Liver (tissue), 9 donors: ENCODE data around the gene CLEC20A. TPM values are rescaled to one million over a fixed set of nuclear protein-coding genes. Genes with fewer than 3 reads are reported as not detected.

ENCODE experiments used
- DNase-seq: peaks from one replicate; pipeline ENCODE4 v3.0.0-alpha.2; 2017; ENCODE audit warnings: low spot score
- H3K27ac ChIP-seq, 2 donors: one replicate each; pipeline ENCODE4 v1.7.0; 2013; ENCODE audit warnings: inconsistent platforms in 2 of 2, low read length in 2 of 2, control low read depth in 1 of 2, low read depth in 1 of 2, mild to moderate bottlenecking in 1 of 2
- H3K27me3 ChIP-seq, 4 donors: one replicate each; pipeline versions ENCODE4 v1.6.1 to v1.7.0; 2013; ENCODE audit warnings: low read length in 3 of 4, inconsistent platforms in 1 of 4, mild to moderate bottlenecking in 1 of 4, moderate library complexity in 1 of 4; ENCODE audit not compliant: control insufficient read depth in 4 of 4, insufficient read depth in 4 of 4
- H3K36me3 ChIP-seq, 4 donors: one replicate each; pipeline versions ENCODE4 v1.6.1 to v1.7.0; 2013; ENCODE audit warnings: low read length in 3 of 4, mild to moderate bottlenecking in 3 of 4, low read depth in 1 of 4, moderate library complexity in 1 of 4; ENCODE audit not compliant: control insufficient read depth in 4 of 4, insufficient read depth in 3 of 4
- H3K4me1 ChIP-seq, 4 donors: one replicate each; pipeline versions ENCODE4 v1.6.1 to v1.7.0; 2013; ENCODE audit warnings: low read length in 3 of 4, mild to moderate bottlenecking in 3 of 4, moderate library complexity in 1 of 4; ENCODE audit not compliant: control insufficient read depth in 4 of 4, insufficient read depth in 4 of 4
- H3K4me3 ChIP-seq, 3 donors: one replicate each; pipeline versions ENCODE4 v1.6.1 to v1.7.0; 2013; ENCODE audit warnings: low read length in 3 of 3, control low read depth in 1 of 3, low read depth in 1 of 3, mild to moderate bottlenecking in 1 of 3
- H3K9ac ChIP-seq, 2 donors: one replicate each; pipeline ENCODE4 v1.7.0; 2013; ENCODE audit warnings: low read length in 2 of 2, mild to moderate bottlenecking in 2 of 2, moderate library complexity in 2 of 2, control low read depth in 1 of 2, low read depth in 1 of 2
- H3K9me3 ChIP-seq, 4 donors: one replicate each; pipeline versions ENCODE4 v1.6.1 to v1.7.0; 2013; ENCODE audit warnings: low read length in 3 of 4; ENCODE audit not compliant: control insufficient read depth in 4 of 4
- ATF3 ChIP-seq: IDR thresholded peaks from 2 replicates; pipeline ENCODE4 v1.6.1; 2016; ENCODE audit warnings: antibody characterized with exemption
- CTCF ChIP-seq: fragments of 150-350 bp; IDR thresholded peaks from 2 replicates; pipeline ENCODE4 v1.5.1; 2017; ENCODE audit warnings: improper control_type of control experiment, low read depth, low read length; ENCODE audit not compliant: missing input control
- EGR1 ChIP-seq, 2 donors: IDR thresholded peaks; 2 replicates each; pipeline ENCODE4 v1.6.1; 2016 to 2018; ENCODE audit warnings: antibody characterized with exemption in 2 of 2, low read depth in 2 of 2
- FOXA2 ChIP-seq: IDR thresholded peaks from 2 replicates; pipeline ENCODE4 v1.6.1; 2016; ENCODE audit warnings: antibody characterized with exemption
- GABPA ChIP-seq, 2 donors: IDR thresholded peaks in 1 of 2; conservative IDR thresholded peaks in 1 of 2; 2 replicates each; pipeline ENCODE4 v1.6.1; 2016; ENCODE audit warnings: antibody characterized with exemption in 2 of 2, mild to moderate bottlenecking in 1 of 2, moderate library complexity in 1 of 2
- HNF4G ChIP-seq: IDR thresholded peaks from 2 replicates; pipeline ENCODE4 v1.6.1; 2016; ENCODE audit warnings: antibody characterized with exemption
- JUND ChIP-seq, 2 donors: IDR thresholded peaks; 2 replicates each; pipeline ENCODE4 v1.6.1; 2016; ENCODE audit warnings: antibody characterized with exemption in 2 of 2
- MAX ChIP-seq: IDR thresholded peaks from 2 replicates; pipeline ENCODE4 v1.6.1; 2016; ENCODE audit warnings: antibody characterized with exemption
- NR2F2 ChIP-seq: IDR thresholded peaks from 2 replicates; pipeline ENCODE4 v1.6.1; 2016; ENCODE audit warnings: antibody characterized with exemption
- RAD21 ChIP-seq, 2 donors: IDR thresholded peaks; 2 replicates each; pipeline ENCODE4 v1.6.1; 2016; ENCODE audit warnings: antibody characterized with exemption in 2 of 2, mild to moderate bottlenecking in 2 of 2
- REST ChIP-seq: IDR thresholded peaks from 2 replicates; pipeline ENCODE4 v1.6.1; 2016; ENCODE audit warnings: antibody characterized with exemption, mild to moderate bottlenecking
- RXRA ChIP-seq, 2 donors: IDR thresholded peaks; 2 replicates each; pipeline ENCODE4 v1.6.1; 2017 to 2018; ENCODE audit warnings: antibody characterized with exemption in 2 of 2, mild to moderate bottlenecking in 1 of 2
- SP1 ChIP-seq: IDR thresholded peaks from 2 replicates; pipeline ENCODE4 v1.6.1; 2018; ENCODE audit warnings: antibody characterized with exemption, mild to moderate bottlenecking
- TAF1 ChIP-seq: conservative IDR thresholded peaks from 2 replicates; pipeline ENCODE4 v1.6.1; 2016; ENCODE audit warnings: antibody characterized with exemption, mild to moderate bottlenecking
- YY1 ChIP-seq: IDR thresholded peaks from 2 replicates; pipeline ENCODE4 v1.6.1; 2016; ENCODE audit warnings: antibody characterized with exemption, mild to moderate bottlenecking
- ZBTB33 ChIP-seq: IDR thresholded peaks from 2 replicates; pipeline ENCODE4 v1.6.1; 2016; ENCODE audit warnings: antibody characterized with exemption
- WGBS: extraction: QIAGEN DNeasy Blood & Tissue Kit; methylation state at CpG from one replicate; pipeline ENCODE4 v1.1.7; 2013; 5-methylcytosine and 5-hydroxymethylcytosine counted together
- polyA plus RNA-seq, 2 donors: library from polyadenylated mRNA; stranded (reverse) in 1 of 2; unstranded in 1 of 2; fragments of 200-250 nt in 1 of 2; fragments of >200 nt in 1 of 2; fragmentation: Nextera tagmentation in 1 of 2; extraction: Ambion mirVana in 1 of 2; gene quantifications; one replicate each; pipeline versions ENCODE4 v1.2.1 to v1.2.3, GENCODE V29; 2013 to 2015
- total RNA-seq, 2 donors: library from RNA; depleted of rRNA; stranded (reverse); fragments of >200 nt; gene quantifications; one replicate each; pipeline ENCODE4 v1.2.3, GENCODE V29; 2014
- donor health status: healthy.
- donor health status: healthy.
- donor health status: healthy.
- donor health status: healthy.
- donor health status: healthy.

The CLEC20A gene
- total and polyA plus RNA-seq, 4 donors, result 0.33 TPM; not detected in 3

- Histone ChIP-seq H3K4me3 (no peak overlapping the region), H3K4me1 (no peaks in the 10 kb centered on the region), H3K27ac (no peak overlapping the region), H3K27me3 (no peaks in the 10 kb centered on the region), H3K36me3 (no peaks in the 10 kb centered on the region), H3K9ac (no peak overlapping the region), H3K9me3 (peaks cover 0 to 3% (median 0%) of the 10 kb centered on the region in 4 donors)
- TF ChIP-seq ATF3, result no peak
- no peak for TF ChIP-seq TAF1
- no peak for TF ChIP-seq JUND (IDR thresholded peaks at IDR 0.05)
- TF ChIP-seq CTCF, result no peak
- no peak for TF ChIP-seq SP1
- TF ChIP-seq MAX, result no peak
- DNase-seq, result no peak
- WGBS, result 97% methylated on average over 11 of the region's 11 CpGs
Measured at GRCh38 chr1:178520803-178521202, 24.0 kb upstream of the CLEC20A start.

- no peak overlapping the region for H3K4me3 ChIP-seq
- WGBS, result 77% methylated on average over 4 of the region's 4 CpGs
- no peaks in the 10 kb centered on the region for H3K36me3 ChIP-seq
- no peak for TF ChIP-seq TAF1
- TF ChIP-seq FOXA2, result no peak
- no peak for TF ChIP-seq NR2F2
- TF ChIP-seq MAX, result no peak
- TF ChIP-seq EGR1 (IDR thresholded peaks at IDR 0.05; ENCODE audit: low read depth in 2 of 2), result no peak
- TF ChIP-seq RAD21 (IDR thresholded peaks at IDR 0.05), result no peak
- TF ChIP-seq HNF4G, result no peak
- TF ChIP-seq ATF3, result no peak
- no peak for TF ChIP-seq CTCF
- TF ChIP-seq YY1, result no peak
- TF ChIP-seq JUND (IDR thresholded peaks at IDR 0.05), result no peak
- no peak for TF ChIP-seq GABPA (IDR thresholded peaks at IDR 0.05 in 1 of 2, conservative IDR thresholded peaks at IDR 0.05 in 1 of 2)
- no peak for TF ChIP-seq REST
- TF ChIP-seq SP1, result no peak
- TF ChIP-seq RXRA (IDR thresholded peaks at IDR 0.05), result no peak
- TF ChIP-seq ZBTB33, result no peak
- H3K4me1 ChIP-seq, result no peaks in the 10 kb centered on the region
- H3K9me3 ChIP-seq, result no peaks in the 10 kb centered on the region
- no peak for DNase-seq
- no peaks in the 10 kb centered on the region for H3K27me3 ChIP-seq
- H3K9ac ChIP-seq, result no peak overlapping the region
- H3K27ac ChIP-seq, result no peak overlapping the region
Measured at GRCh38 chr1:178518894-178519293, 22.1 kb upstream of the CLEC20A start.
